ENCODE results near the gene NIM1K. TPM values are rescaled to one million over a fixed set of nuclear protein-coding genes. Genes with fewer than 3 reads are reported as not detected.
"Not testable (repeated sequence)": the region's sequence is repeated elsewhere in the genome, so short reads cannot be mapped to it uniquely, and the experiment has no call there.

NIM1K gene
- total RNA-seq, 1 donor from 2014 or later = 1.8 TPM

- no peak for DNase-seq (ENCODE audit: low spot score)
Observed at GRCh38 chr5:43190755-43191603, 1.0 kb upstream of the NIM1K start.

GRCh38 chr5:43192558-43193180, 644 bp downstream of the NIM1K start:
- DNase-seq (ENCODE audit: low spot score) = no peak

GRCh38 chr5:43193181-43193893, 1.3 kb downstream of the NIM1K start:
- peak; percentile 45 for DNase-seq (ENCODE audit: low spot score)

- no peak for DNase-seq (ENCODE audit: low spot score)
Observed at GRCh38 chr5:43193894-43194265, 1.9 kb downstream of the NIM1K start.

GRCh38 chr5:43195670-43196265, 3.7 kb downstream of the NIM1K start:
- DNase-seq (ENCODE audit: low spot score) = no peak

- no peak for DNase-seq (ENCODE audit: low spot score)
Observed at GRCh38 chr5:43197535-43197934, 5.5 kb downstream of the NIM1K start.

GRCh38 chr5:43201442-43201841, 9.4 kb downstream of the NIM1K start:
- not testable (repeated sequence) for DNase-seq (ENCODE audit: low spot score)

- no peak for DNase-seq (ENCODE audit: low spot score)
Observed at GRCh38 chr5:43202380-43202779, 10.4 kb downstream of the NIM1K start.

GRCh38 chr5:43203373-43203772, 11.3 kb downstream of the NIM1K start:
- DNase-seq (ENCODE audit: low spot score) = no peak

- no peak for DNase-seq (ENCODE audit: low spot score)
Observed at GRCh38 chr5:43204958-43205357, 12.9 kb downstream of the NIM1K start.

- DNase-seq (ENCODE audit: low spot score) = no peak
Observed at GRCh38 chr5:43207601-43208000, 15.6 kb downstream of the NIM1K start.

- no peak for DNase-seq (ENCODE audit: low spot score)
Observed at GRCh38 chr5:43208658-43209057, 16.6 kb downstream of the NIM1K start.

- no peak for DNase-seq (ENCODE audit: low spot score)
Observed at GRCh38 chr5:43209060-43209459, 17.0 kb downstream of the NIM1K start.

GRCh38 chr5:43209833-43210232, 17.8 kb downstream of the NIM1K start:
- DNase-seq (ENCODE audit: low spot score) = no peak

- DNase-seq (ENCODE audit: low spot score) = no peak
Observed at GRCh38 chr5:43210570-43210969, 18.5 kb downstream of the NIM1K start.

GRCh38 chr5:43213951-43214350, 21.9 kb downstream of the NIM1K start:
- no peak for DNase-seq (ENCODE audit: low spot score)

GRCh38 chr5:43215073-43215631, 23.1 kb downstream of the NIM1K start:
- DNase-seq (ENCODE audit: low spot score) = no peak

- DNase-seq (ENCODE audit: low spot score) = no peak
Observed at GRCh38 chr5:43216941-43217340, 24.9 kb downstream of the NIM1K start.

GRCh38 chr5:43219120-43219519, 27.1 kb downstream of the NIM1K start:
- DNase-seq (ENCODE audit: low spot score) = no peak

GRCh38 chr5:43221502-43221901, 29.5 kb downstream of the NIM1K start:
- no peak for DNase-seq (ENCODE audit: low spot score)

- no peak for DNase-seq (ENCODE audit: low spot score)
Observed at GRCh38 chr5:43225649-43226245, 33.7 kb downstream of the NIM1K start.

GRCh38 chr5:43227655-43228054, 35.6 kb downstream of the NIM1K start:
- DNase-seq (ENCODE audit: low spot score) = no peak
